GF-D8 (cell line): ENCODE results near the gene PRAMEF9.
"Not testable (repeated sequence)": the region's sequence is repeated elsewhere in the genome, so short reads cannot be mapped to it uniquely, and the experiment has no call there.

Experiments used
- DNase-seq: peaks from one replicate; lab custom pipeline; 2025; lab: John Stamatoyannopoulos, UW

PRAMEF9 gene

GRCh38 chr1:13171548-13171947 is at the start of gene PRAMEF9:
Gene PRAMEF9, plus strand, starts transcription at chr1:13171848. Its CDS starts 3,433 bp downstream, at chr1:13175281.
- DNase-seq, result not testable (repeated sequence)

- not testable (repeated sequence) for DNase-seq
These were observed 15.7 kb upstream of the PRAMEF9 start, which contains the start of gene PRAMEF26 for GRCh38 chr1:13155909-13156308. Gene PRAMEF26, minus strand, starts transcription at chr1:13156009. Its CDS starts 2,914 bp downstream, at chr1:13153095.

GRCh38 chr1:13165531-13165930 is 6.1 kb upstream of the PRAMEF9 start, which contains the start of gene HNRNPCL4:
Gene HNRNPCL4, minus strand, starts transcription at chr1:13165631. Its CDS starts 164 bp downstream, at chr1:13165467.
- DNase-seq, result not testable (repeated sequence)

GRCh38 chr1:13201309-13201708 is 29.7 kb downstream of the PRAMEF9 start, which contains the start of gene PRAMEF13:
Gene PRAMEF13, minus strand, starts transcription at chr1:13201409. Its CDS starts 1,820 bp downstream, at chr1:13199589.
- not testable (repeated sequence) for DNase-seq

- DNase-seq, result not testable (repeated sequence)
These were observed 37.1 kb downstream of the PRAMEF9 start for GRCh38 chr1:13208712-13209111.

- DNase-seq, result not testable (repeated sequence)
These were observed 45.0 kb downstream of the PRAMEF9 start for GRCh38 chr1:13216619-13217018.

GRCh38 chr1:13219203-13219602 is 47.6 kb downstream of the PRAMEF9 start:
- not testable (repeated sequence) for DNase-seq

GRCh38 chr1:13222788-13223187 is 51.1 kb downstream of the PRAMEF9 start:
- not testable (repeated sequence) for DNase-seq

- DNase-seq, result no peak
These were observed 52.9 kb downstream of the PRAMEF9 start for GRCh38 chr1:13224480-13225060.

GRCh38 chr1:13225675-13226204 is 54.1 kb downstream of the PRAMEF9 start, which contains the start of gene PRAMEF18:
Gene PRAMEF18, minus strand, starts transcription at chr1:13226154. Its CDS starts 48 bp downstream, at chr1:13226106.
- not testable (repeated sequence) for DNase-seq

- not testable (repeated sequence) for DNase-seq
These were observed 55.8 kb downstream of the PRAMEF9 start for GRCh38 chr1:13227271-13228055.

GRCh38 chr1:13228343-13228781 is 56.7 kb downstream of the PRAMEF9 start:
- DNase-seq, result no peak
